GM21576 (cell line): ENCODE results near the gene KPNA2.

Experiments
- ATAC-seq: cut with Tn5 transposase; IDR thresholded peaks from one replicate; pipeline ENCODE4 v1.9.1; 2021; ENCODE audit warnings: mild to moderate bottlenecking, moderate library complexity; ENCODE audit not compliant: unreplicated experiment

Gene KPNA2

DNA sequence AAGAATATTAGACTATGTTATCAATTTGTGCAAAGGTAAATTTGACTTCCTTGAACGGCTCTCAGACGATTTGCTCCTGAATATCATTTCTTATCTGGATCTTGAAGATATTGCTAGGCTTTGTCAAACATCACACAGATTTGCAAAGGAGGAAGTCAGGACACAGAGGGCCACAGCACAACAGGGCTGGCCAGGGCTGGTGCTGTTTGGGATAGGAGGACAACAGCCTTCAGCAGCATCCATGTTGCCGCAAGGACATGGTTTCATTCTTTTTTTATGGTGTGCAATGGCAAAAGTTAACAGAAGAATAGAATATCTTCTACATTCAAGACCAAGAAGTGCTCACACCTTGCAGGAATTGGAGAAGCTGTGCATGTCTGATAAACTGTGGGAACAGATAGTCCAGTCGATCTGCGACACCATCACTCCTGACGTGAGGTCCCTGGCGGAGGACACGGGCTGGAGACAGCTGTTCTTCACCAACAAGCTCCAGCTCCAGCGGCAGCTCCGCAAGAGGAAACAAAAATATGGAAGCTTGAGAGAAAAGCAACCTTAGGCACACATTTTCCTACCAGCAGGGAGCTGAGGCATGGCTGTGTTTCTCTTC lies 59.8 kb downstream of the KPNA2 start:
- no peak for ATAC-seq

- ATAC-seq, result no peak
Observed at GRCh38 chr17:68096111-68096510, 60.6 kb downstream of the KPNA2 start.
